K562 (cell line): ENCODE data around the gene EIPR1. TPM values are rescaled to one million over a fixed set of nuclear protein-coding genes. Genes with fewer than 3 reads are reported as not detected.

Experiments used
- CHD1 ChIP-seq: fragments of 200-600 bp; sonication (generic); IDR thresholded peaks from one replicate; pipeline ENCODE4 v1.6.1; 2012; ENCODE audit warnings: mild to moderate bottlenecking, moderate library complexity, low read length, inconsistent platforms
- DPF2 ChIP-seq: fragments of 450-650 bp; IDR thresholded peaks from 2 replicates; pipeline ENCODE4 v1.6.1; 2016
- HSF4 ChIP-seq: fragments of 250-450 bp; sonication (Bioruptor Pico); IDR thresholded peaks from 2 replicates; pipeline ENCODE4 v2.1.2; 2022; ENCODE audit warnings: mild to moderate bottlenecking, moderate library complexity, borderline replicate concordance
- LARP7 ChIP-seq: fragments of 450-650 bp; IDR thresholded peaks from 2 replicates; pipeline ENCODE4 v1.6.1; 2016
- NR2C2 ChIP-seq, 2 experiments: fragments of 200-800 bp in 1 of 2; sonication (Bioruptor generic) in 1 of 2; sonication (generic) in 1 of 2; formaldehyde crosslinking in 1 of 2; IDR thresholded peaks; 2 replicates each; pipeline versions ENCODE4 v1.6.1 to v1.8.0; 2016 to 2022; ENCODE audit warnings: mild to moderate bottlenecking in 1 of 2, missing compliant biosample characterization in 1 of 2, missing genetic modification characterization in 1 of 2, missing genetic modification reagents in 1 of 2
- PML ChIP-seq: IDR thresholded peaks from 2 replicates; pipeline ENCODE4 v1.6.1; 2012; ENCODE audit warnings: low read length, inconsistent platforms
- PRMT5 ChIP-seq: sonication (generic); formaldehyde crosslinking; IDR thresholded peaks from 2 replicates; pipeline ENCODE4 v1.5.0; 2020; ENCODE audit warnings: missing genetic modification reagents
- ZFP30 ChIP-seq: fragments of 250-450 bp; sonication (Bioruptor Pico); IDR thresholded peaks from 2 replicates; pipeline ENCODE4 v1.8.0; 2022; ENCODE audit warnings: moderate library complexity, mild to moderate bottlenecking, inconsistent platforms, borderline replicate concordance
- polyA plus RNA-seq, 8 experiments: library from polyadenylated mRNA; depleted of rRNA in 4 of 8; stranded (reverse) in 5 of 8; unstranded in 3 of 8; fragments of >200 nt; fragmentation: Nextera tagmentation in 2 of 8; fragmentation: Illumina TruSeq in 1 of 8; extraction: Ambion mirVana in 2 of 8; extraction: Trizol in 1 of 8; gene quantifications; 2 replicates each; pipeline versions ENCODE4 v1.2.1 to v1.2.3, GENCODE V29; 2011 to 2014; ENCODE audit warnings: inconsistent platforms in 1 of 8, missing spikeins in 1 of 8
- total RNA-seq, 7 experiments: library from RNA; depleted of rRNA in 6 of 7; stranded (reverse); fragments of >200 nt in 6 of 7; fragmentation: Illumina TruSeq in 2 of 7; extraction: Trizol in 2 of 7; gene quantifications; 2 replicates each; pipeline versions ENCODE4 v1.2.1 to v1.2.3, GENCODE V29; 2011 to 2021; ENCODE audit warnings: low replicate concordance in 1 of 7
- TF ChIP-seq, protein P1 (sequence below), 2 experiments: IDR thresholded peaks; 2 replicates each; pipeline ENCODE4 v1.6.1; 2012; ENCODE audit warnings: improper control_type of control experiment in 2 of 2, low read depth in 2 of 2, low read length in 2 of 2, borderline replicate concordance in 1 of 2
- TF ChIP-seq, protein P2 (sequence below), 2 experiments: fragments of 250-450 bp in 1 of 2; fragments of 450-650 bp in 1 of 2; sonication (Bioruptor Pico) in 1 of 2; IDR thresholded peaks; 2 replicates each; pipeline versions ENCODE4 v1.6.1 to v1.8.0; 2016 to 2021; ENCODE audit warnings: mild to moderate bottlenecking in 2 of 2, moderate library complexity in 2 of 2, missing compliant biosample characterization in 1 of 2, missing genetic modification characterization in 1 of 2
- TF ChIP-seq, protein P3 (sequence below): IDR thresholded peaks from 2 replicates; pipeline ENCODE4 v1.6.1; 2014; ENCODE audit warnings: antibody characterized with exemption

Gene EIPR1
- total and polyA plus RNA-seq, 9 of the 15 experiments (the other 6 are each of a cell fraction or from before 2014, with no cell fraction given) = 19.9 to 54.4 (median 35.9) TPM

DNA sequence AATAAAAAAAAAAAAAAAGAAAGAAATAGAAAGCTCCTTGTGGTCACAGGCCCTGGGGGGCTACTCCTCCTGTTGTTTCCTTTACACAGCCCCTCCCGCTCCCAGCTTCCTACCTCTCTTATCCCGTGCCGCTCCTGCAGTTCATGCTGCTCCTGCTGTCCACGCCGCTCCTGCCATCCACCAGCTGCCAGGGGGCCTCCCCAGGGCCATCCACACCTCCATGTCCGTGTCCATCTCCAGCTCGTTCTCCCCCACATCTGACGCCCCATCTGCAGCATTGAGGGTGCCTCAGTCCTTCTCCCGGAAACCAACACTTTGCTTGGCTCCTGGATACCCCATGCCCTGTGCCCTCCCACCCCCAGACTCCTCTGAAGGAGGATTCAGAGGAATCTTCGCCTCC is 191.7 kb downstream of the EIPR1 start (continued):
- TF ChIP-seq, protein P1, sequence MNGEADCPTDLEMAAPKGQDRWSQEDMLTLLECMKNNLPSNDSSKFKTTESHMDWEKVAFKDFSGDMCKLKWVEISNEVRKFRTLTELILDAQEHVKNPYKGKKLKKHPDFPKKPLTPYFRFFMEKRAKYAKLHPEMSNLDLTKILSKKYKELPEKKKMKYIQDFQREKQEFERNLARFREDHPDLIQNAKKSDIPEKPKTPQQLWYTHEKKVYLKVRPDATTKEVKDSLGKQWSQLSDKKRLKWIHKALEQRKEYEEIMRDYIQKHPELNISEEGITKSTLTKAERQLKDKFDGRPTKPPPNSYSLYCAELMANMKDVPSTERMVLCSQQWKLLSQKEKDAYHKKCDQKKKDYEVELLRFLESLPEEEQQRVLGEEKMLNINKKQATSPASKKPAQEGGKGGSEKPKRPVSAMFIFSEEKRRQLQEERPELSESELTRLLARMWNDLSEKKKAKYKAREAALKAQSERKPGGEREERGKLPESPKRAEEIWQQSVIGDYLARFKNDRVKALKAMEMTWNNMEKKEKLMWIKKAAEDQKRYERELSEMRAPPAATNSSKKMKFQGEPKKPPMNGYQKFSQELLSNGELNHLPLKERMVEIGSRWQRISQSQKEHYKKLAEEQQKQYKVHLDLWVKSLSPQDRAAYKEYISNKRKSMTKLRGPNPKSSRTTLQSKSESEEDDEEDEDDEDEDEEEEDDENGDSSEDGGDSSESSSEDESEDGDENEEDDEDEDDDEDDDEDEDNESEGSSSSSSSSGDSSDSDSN (IDR thresholded peaks at IDR 0.05; ENCODE audit: borderline replicate concordance in 1 of 2, low read depth in 2 of 2, low read length in 2 of 2) = no peak
- TF ChIP-seq DPF2 (no peak), HSF4 (no peak), NR2C2 (CRISPR knock-in tag; IDR thresholded peaks at IDR 0.05) (no peak), NR2C2 (tag; IDR thresholded peaks at IDR 0.05) (no peak), ZFP30 (CRISPR knock-in tag) (no peak), CHD1 (no peak), PRMT5 (CRISPR knock-in tag) (no peak), LARP7 (no peak), PML (no peak)
- TF ChIP-seq, protein P2, sequence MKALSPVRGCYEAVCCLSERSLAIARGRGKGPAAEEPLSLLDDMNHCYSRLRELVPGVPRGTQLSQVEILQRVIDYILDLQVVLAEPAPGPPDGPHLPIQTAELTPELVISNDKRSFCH (CRISPR knock-in tag; IDR thresholded peaks at IDR 0.05) = no peak
- TF ChIP-seq, protein P2 (tag; IDR thresholded peaks at IDR 0.05) = no peak
- TF ChIP-seq, protein P3, sequence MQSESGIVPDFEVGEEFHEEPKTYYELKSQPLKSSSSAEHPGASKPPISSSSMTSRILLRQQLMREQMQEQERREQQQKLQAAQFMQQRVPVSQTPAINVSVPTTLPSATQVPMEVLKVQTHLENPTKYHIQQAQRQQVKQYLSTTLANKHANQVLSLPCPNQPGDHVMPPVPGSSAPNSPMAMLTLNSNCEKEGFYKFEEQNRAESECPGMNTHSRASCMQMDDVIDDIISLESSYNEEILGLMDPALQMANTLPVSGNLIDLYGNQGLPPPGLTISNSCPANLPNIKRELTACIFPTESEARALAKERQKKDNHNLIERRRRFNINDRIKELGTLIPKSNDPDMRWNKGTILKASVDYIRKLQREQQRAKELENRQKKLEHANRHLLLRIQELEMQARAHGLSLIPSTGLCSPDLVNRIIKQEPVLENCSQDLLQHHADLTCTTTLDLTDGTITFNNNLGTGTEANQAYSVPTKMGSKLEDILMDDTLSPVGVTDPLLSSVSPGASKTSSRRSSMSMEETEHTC = no peak
- TF ChIP-seq, all 486 proteins: peak for 0
